SW 1271 (cell line): ENCODE results near the gene FLOT2.
"Not testable (repeated sequence)": the region's sequence is repeated elsewhere in the genome, so short reads cannot be mapped to it uniquely, and the experiment has no call there.

Source experiments
- DNase-seq, 2 experiments: peaks; one replicate each; lab custom pipeline; 2025; lab: John Stamatoyannopoulos, UW

Gene FLOT2

GRCh38 chr17:28896884-28897768 is at the start of gene FLOT2:
TSS of gene FLOT2 (minus strand) at chr17:28897733. CDS start at chr17:28897574, 159 bp downstream.
- DNase-seq = peak in 1 of 2 experiments; percentile 31

- no peak for DNase-seq
Measured at GRCh38 chr17:28946239-28946638, 48.7 kb upstream of the FLOT2 start.

GRCh38 chr17:28944862-28945741 is 47.6 kb upstream of the FLOT2 start:
- DNase-seq = no peak

GRCh38 chr17:28944343-28944742 is 46.8 kb upstream of the FLOT2 start:
- no peak for DNase-seq

- DNase-seq = no peak
Measured at GRCh38 chr17:28942925-28943324, 45.4 kb upstream of the FLOT2 start.

GRCh38 chr17:28941251-28941650 is 43.7 kb upstream of the FLOT2 start:
- no peak for DNase-seq

GRCh38 chr17:28940675-28941074 is 43.1 kb upstream of the FLOT2 start:
- DNase-seq = no peak

GRCh38 chr17:28940142-28940541 is 42.6 kb upstream of the FLOT2 start:
- no peak for DNase-seq

- DNase-seq = no peak
Measured at GRCh38 chr17:28938552-28938951, 41.0 kb upstream of the FLOT2 start.

GRCh38 chr17:28937044-28937729 is 39.7 kb upstream of the FLOT2 start:
- no peak for DNase-seq

GRCh38 chr17:28935744-28936460 is 38.4 kb upstream of the FLOT2 start:
- DNase-seq = no peak

GRCh38 chr17:28934508-28934907 is 37.0 kb upstream of the FLOT2 start:
- not testable (repeated sequence) for DNase-seq

- DNase-seq = no peak
Measured at GRCh38 chr17:28929787-28930186, 32.3 kb upstream of the FLOT2 start.

GRCh38 chr17:28928061-28928460 is 30.5 kb upstream of the FLOT2 start:
- no peak for DNase-seq

- DNase-seq = no peak
Measured at GRCh38 chr17:28926786-28927185, 29.3 kb upstream of the FLOT2 start.

GRCh38 chr17:28926366-28926765 is 28.8 kb upstream of the FLOT2 start:
- no peak for DNase-seq

- peak; percentile 20 to 72 for DNase-seq
Measured at GRCh38 chr17:28925912-28926365, 28.4 kb upstream of the FLOT2 start.

- no peak for DNase-seq
Measured at GRCh38 chr17:28920201-28920600, 22.7 kb upstream of the FLOT2 start.

GRCh38 chr17:28918295-28918694 is 20.8 kb upstream of the FLOT2 start:
- no peak for DNase-seq

- no peak for DNase-seq
Measured at GRCh38 chr17:28917465-28917864, 19.9 kb upstream of the FLOT2 start.

- DNase-seq = no peak
Measured at GRCh38 chr17:28917029-28917428, 19.5 kb upstream of the FLOT2 start.
